T-helper 2 cell (primary cell): ENCODE results near the gene MUC5B.

Experiments used
- DNase-seq, 5 experiments: peaks; one replicate each; pipeline versions ENCODE4 v3.0.0 to v3.0.0-alpha.2; 2012 to 2022

The MUC5B gene

GRCh38 chr11:1223346-1224110 is 662 bp downstream of the MUC5B start:
- no peak for DNase-seq

- no peak for DNase-seq
Measured at GRCh38 chr11:1224111-1224490, 1.2 kb downstream of the MUC5B start.

DNA sequence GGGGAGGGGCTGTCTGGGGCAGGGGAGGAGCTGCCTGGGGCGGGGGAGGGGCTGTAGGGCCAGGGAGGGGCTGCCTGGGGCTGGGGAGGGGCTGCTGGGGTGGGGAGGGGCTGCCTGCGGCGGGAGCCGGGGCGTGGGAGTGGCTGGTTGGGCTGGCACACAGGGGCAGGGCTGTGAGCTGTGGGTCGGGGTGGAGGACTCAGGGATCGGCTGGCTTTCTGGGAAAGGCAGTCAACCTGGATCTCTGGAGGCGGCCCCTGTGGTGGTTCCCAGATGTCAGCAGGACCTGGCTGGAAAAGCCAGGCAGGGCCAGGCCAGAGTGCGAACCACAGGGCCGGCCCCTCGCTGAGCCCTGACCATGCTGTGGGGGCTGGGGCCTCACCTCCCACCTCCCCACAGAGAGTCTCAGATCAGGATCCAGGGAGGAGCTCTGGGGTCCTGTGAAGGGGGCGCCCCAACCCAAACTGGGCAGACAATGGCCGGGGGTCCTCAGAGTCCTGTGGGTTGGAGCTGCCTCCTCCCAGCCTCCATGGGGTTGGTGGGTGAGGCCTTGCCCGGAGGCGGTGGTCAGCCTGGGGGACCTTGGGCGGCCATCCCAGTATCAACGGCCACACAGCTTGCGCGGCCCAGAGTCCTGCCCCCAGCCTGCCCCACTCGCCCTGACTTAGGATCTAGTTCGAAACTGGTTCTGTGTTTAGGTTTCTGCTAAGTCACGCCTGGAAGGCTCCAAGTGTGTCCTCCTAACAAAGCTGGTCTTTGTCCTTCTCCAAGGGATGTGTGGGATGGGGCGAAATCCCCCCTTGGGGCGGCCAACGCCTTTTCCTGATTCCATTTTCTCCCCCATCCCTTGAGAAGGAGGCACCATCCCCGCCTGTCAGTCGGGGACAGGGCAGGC is 1.9 kb downstream of the MUC5B start:
- DNase-seq = no peak

DNA sequence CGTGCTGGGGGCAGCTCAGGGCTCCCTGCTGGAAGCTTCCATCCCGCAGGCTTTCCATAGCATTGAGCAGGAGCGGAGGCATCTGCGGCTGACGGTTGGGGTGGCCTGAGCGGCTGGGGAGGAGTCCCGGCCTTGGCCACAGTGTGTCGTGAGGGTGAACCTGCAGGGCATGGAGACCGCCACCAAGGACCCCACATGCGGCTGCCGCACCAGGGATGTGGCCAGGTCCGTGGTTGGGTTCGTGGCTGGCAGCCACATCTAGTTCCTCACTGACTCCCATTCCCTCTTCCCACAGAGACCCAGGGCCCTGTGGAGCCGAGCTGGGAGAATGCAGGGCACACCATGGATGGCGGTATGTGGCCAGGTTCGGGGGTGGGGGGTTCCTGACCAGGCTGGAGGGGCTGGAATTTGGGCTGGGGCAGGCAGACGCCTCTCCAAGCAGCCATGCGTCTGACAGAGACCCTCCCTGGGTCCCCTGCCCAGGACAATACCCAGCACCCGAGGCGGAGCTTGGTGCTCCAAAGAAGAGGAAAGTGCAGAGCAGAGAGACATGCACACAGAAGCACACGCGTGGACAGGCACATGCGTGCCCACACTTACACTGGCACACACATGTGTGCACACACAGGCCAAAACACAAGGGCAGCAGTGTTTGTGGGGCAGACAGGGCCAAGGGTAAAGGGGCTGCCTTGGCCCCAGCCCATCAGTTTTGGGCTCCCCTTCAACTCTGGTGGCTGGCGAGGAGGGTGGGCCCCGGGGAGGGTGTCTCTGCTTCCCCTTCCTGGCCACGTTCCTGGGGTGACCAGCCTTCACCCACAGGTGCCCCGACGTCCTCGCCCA is 2.7 kb downstream of the MUC5B start:
- no peak for DNase-seq

GRCh38 chr11:1226226-1226985 is 3.5 kb downstream of the MUC5B start:
- DNase-seq = no peak

DNA sequence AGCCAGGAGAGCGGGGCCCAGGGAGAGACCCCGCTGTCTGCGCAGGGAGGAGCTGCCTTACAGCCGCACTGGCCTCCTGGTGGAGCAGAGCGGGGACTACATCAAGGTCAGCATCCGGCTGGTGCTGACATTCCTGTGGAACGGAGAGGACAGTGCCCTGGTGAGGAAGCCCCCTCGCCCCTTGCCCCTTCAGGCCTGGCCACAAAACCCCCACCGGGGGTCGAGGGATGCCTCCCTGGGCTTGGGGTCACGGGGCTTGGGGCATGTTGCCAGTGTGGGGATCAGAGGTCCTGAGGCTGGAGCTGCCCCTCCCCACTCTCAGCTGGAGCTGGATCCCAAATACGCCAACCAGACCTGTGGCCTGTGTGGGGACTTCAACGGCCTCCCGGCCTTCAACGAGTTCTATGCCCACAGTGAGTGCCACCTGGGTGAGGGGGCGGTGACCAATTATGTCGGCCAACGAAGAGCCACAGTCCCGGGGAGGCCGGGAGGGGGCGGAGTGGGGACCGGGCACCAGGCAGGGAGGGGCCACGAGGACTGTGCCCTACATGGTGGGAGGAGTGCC is 4.2 kb downstream of the MUC5B start:
- no peak for DNase-seq

DNA sequence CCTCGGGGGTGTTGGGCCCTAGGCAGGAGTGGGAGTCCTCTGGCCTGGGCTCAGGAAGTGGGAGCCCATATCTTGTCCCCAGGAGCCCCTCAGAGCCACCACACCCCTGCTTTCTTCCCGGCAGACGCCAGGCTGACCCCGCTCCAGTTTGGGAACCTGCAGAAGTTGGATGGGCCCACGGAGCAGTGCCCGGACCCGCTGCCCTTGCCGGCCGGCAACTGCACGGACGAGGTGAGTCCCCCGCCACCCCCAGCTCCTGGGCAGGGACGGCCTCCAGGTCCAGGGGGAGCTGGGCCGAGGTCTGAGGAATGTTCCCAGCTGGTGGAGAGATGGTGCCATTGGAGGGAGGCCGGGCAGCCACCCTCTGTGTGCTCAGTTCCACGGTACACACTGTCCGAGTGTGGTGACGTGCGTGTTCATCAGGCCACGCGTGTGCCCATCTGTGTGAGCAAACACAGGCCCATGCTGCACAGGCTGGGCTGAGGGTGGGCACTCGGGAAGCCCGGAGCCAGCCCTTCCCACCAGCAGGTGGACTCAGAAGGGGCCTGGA is 4.8 kb downstream of the MUC5B start:
- DNase-seq = no peak

- no peak for DNase-seq
Measured at GRCh38 chr11:1228101-1228821, 5.4 kb downstream of the MUC5B start.

DNA sequence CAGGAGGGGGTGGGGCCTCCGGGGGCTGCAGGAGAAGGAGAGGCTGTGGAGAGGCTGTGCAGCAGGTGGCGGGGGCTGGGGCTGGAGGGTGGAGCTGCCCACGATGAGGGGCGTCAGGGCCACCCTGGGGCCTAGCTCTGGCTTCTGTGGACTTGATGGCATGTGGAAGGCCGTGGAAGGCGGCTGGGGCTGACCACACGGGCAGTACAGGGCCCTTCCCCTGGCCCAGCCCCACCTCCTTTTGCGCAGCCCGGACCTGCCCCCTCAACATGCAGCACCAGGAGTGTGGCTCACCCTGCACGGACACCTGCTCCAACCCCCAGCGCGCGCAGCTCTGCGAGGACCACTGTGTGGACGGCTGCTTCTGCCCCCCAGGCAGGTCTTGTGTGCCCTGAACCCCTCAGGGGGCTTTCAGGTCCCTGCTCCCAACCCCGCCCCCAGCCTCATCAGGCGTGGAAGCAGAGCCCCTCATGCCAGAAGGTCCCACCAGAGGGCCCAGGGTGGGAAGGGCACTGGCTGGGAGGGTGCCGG is 6.1 kb downstream of the MUC5B start:
- no peak for DNase-seq

- DNase-seq = no peak
Measured at GRCh38 chr11:1229471-1230120, 6.7 kb downstream of the MUC5B start.

DNA sequence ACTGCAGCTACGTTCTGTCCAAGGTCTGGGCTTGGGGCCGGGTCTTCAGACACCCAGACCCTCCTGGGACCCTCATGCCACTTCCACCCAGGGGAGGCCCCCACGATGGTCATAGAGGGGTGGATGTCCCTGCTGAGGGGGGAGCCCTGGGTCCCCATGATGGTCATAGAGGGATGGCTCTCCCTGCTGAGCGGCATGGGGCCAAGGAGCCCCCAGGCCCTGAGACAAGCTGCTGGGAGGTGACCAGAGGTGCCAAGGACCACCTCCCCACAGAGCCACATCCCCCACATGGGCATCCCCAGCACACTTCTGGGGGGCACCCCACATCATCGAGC is 7.2 kb downstream of the MUC5B start:
- no peak for DNase-seq

GRCh38 chr11:1230456-1231395 is 7.9 kb downstream of the MUC5B start:
- DNase-seq = no peak

GRCh38 chr11:1231396-1232020 is 8.6 kb downstream of the MUC5B start:
- no peak for DNase-seq

DNA sequence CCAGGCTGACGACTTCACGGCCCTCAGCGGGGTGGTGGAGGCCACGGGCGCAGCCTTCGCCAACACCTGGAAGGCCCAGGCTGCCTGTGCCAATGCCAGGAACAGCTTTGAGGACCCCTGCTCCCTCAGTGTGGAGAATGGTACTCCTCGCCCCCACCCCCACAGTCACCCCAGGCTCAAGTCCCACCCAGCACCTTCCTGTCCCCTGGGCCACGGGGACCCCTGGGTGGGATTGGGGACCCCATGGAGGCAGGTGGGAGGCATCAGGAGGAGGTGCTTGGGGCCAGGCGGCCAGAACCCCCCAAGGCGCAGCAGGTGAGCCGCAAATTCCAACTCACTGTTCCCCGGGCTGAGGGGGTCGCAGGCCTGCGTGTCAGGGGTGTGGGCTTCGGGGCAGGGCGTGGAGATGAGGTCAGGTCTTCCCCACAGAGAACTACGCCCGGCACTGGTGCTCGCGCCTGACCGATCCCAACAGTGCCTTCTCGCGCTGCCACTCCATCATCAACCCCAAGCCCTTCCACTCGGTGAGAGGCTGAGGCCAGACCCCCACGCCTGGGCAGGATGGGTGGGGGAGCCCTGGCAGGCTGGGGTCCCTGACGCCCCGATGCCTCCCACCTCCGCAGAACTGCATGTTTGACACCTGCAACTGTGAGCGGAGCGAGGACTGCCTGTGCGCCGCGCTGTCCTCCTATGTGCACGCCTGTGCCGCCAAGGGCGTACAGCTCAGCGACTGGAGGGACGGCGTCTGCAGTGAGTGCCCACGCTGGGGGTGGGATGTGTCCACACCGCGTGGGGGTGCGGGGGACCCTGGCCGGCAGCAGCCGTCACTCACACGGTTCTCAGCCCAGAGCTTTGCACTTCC is 9.4 kb downstream of the MUC5B start:
- DNase-seq = no peak

DNA sequence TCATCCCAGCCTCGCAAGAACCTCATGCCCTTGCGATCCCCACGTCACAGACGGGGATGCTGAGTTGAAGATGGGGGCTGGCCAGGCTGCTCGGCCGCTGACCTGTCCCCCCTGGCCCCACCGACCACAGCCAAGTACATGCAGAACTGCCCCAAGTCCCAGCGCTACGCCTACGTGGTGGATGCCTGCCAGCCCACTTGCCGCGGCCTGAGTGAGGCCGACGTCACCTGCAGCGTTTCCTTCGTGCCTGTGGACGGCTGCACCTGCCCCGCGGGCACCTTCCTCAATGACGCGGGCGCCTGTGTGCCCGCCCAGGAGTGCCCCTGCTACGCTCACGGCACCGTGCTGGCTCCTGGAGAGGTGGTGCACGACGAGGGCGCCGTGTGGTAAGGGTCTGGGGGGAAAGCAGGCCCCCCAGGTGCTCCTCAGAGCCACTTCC is 10.0 kb downstream of the MUC5B start:
- DNase-seq = no peak

- DNase-seq = no peak
Measured at GRCh38 chr11:1233351-1234053, 10.6 kb downstream of the MUC5B start.
